ENCODE results near the gene SYT7. TPM values are rescaled to one million over a fixed set of nuclear protein-coding genes. Genes with fewer than 3 reads are reported as not detected.
"Not testable (repeated sequence)": the region's sequence is repeated elsewhere in the genome, so short reads cannot be mapped to it uniquely, and the experiment has no call there.

SYT7 gene
- total RNA-seq, 1 donor from 2014 or later = 10.3 TPM

DNA sequence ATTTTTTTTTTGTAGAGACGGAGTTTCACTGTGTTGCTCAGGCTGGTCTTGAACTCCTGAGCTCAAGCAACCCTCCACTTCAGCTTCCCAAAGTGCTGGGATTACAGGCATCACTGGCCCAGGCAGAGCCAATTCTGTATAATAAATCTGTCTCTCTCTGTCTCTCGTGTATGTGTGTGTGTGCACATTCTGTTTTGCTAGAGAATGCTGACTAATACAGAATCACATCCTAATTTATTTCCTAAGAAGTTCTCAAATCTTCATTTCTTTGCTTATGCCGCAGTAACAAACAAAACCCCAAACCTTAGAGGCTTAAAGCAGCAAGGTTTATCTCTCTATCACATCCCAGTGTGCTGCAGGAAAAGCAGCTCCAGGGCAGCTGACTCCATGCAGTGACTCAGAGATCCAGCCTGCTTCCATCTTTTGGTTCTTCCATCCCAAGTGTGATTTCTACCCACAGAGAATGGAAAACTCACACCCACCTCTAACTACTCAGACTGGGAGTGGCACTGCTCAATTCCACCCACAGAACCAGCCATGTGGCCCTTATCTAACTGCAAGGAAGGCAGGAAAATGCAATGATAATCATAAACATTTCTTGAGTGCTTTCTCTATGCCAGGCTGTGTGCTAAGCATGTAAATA lies 107.4 kb downstream of the SYT7 start:
- peaks cover 2% of the 10 kb centered on the region for H3K4me1 Mint-ChIP-seq (ENCODE audit: low read depth)
- H3K27ac Mint-ChIP-seq = no peak overlapping the region
- no peak overlapping the region for H3K4me3 Mint-ChIP-seq (ENCODE audit: low read depth)
- TF ChIP-seq, protein P1, sequence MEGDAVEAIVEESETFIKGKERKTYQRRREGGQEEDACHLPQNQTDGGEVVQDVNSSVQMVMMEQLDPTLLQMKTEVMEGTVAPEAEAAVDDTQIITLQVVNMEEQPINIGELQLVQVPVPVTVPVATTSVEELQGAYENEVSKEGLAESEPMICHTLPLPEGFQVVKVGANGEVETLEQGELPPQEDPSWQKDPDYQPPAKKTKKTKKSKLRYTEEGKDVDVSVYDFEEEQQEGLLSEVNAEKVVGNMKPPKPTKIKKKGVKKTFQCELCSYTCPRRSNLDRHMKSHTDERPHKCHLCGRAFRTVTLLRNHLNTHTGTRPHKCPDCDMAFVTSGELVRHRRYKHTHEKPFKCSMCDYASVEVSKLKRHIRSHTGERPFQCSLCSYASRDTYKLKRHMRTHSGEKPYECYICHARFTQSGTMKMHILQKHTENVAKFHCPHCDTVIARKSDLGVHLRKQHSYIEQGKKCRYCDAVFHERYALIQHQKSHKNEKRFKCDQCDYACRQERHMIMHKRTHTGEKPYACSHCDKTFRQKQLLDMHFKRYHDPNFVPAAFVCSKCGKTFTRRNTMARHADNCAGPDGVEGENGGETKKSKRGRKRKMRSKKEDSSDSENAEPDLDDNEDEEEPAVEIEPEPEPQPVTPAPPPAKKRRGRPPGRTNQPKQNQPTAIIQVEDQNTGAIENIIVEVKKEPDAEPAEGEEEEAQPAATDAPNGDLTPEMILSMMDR (IDR thresholded peaks at IDR 0.05; ENCODE audit: unreplicated experiment) = no peak
- H3K27me3 Mint-ChIP-seq = no peaks in the 10 kb centered on the region
- no peak for DNase-seq (ENCODE audit: low spot score, unreplicated experiment)
- no peaks in the 10 kb centered on the region for H3K9me3 Mint-ChIP-seq (ENCODE audit: low read depth)
- peaks cover 6% of the 10 kb centered on the region for H3K36me3 Mint-ChIP-seq (ENCODE audit: insufficient read depth)

DNA sequence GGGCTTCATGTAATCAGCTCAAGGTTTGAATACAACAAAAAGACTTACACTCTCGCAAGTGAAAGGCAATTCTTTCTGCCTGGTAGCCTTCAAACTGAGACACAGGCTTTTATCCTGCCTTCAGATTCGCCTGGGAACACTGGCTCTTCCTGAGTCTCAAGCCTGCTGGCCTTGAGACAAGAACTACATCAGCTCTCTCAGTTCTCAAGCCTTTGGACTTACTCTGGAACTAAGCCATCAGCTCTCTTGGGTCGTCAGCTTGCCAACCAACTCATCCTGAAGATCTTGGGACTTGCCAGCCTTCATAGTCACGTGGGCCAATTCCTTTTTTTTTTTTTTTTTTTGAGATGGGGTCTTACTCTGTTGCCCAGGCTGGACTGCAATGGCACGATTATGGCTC lies 108.0 kb downstream of the SYT7 start:
- peaks cover 6% of the 10 kb centered on the region for H3K36me3 Mint-ChIP-seq (ENCODE audit: insufficient read depth)
- H3K4me1 Mint-ChIP-seq (ENCODE audit: low read depth) = no peaks in the 10 kb centered on the region
- H3K27me3 Mint-ChIP-seq = no peaks in the 10 kb centered on the region
- H3K4me3 Mint-ChIP-seq (ENCODE audit: low read depth) = no peak overlapping the region
- no peak overlapping the region for H3K27ac Mint-ChIP-seq
- no peak for DNase-seq (ENCODE audit: low spot score, unreplicated experiment)
- no peaks in the 10 kb centered on the region for H3K9me3 Mint-ChIP-seq (ENCODE audit: low read depth)
- TF ChIP-seq, protein P1 (IDR thresholded peaks at IDR 0.05; ENCODE audit: unreplicated experiment) = no peak

DNA sequence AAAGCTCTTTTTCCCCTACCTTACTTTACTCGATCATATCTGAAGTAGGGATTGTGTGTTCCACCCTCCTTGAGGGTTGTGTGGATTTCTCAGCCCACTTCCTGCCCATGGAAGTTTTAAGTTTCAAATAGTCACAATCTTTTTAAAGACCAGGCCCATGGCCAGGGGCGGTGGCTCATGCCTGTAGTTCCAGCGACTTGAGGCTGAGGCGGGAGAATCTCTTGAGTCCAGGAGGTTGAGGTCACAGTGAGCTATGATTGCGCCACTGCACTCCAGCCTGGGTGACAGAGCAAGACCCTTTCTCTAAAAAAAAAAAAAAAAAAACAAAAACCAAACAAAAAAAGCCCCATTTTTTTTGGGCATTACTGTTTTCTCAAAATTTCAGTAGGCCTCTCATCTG lies 108.6 kb downstream of the SYT7 start:
- H3K9me3 Mint-ChIP-seq (ENCODE audit: low read depth) = no peaks in the 10 kb centered on the region
- no peak for DNase-seq (ENCODE audit: low spot score, unreplicated experiment)
- no peaks in the 10 kb centered on the region for H3K27me3 Mint-ChIP-seq
- peak overlapping the region; percentile 24 for H3K27ac Mint-ChIP-seq
- H3K36me3 Mint-ChIP-seq (ENCODE audit: insufficient read depth) = peaks cover 9% of the 10 kb centered on the region
- H3K4me1 Mint-ChIP-seq (ENCODE audit: low read depth) = no peaks in the 10 kb centered on the region
- TF ChIP-seq, protein P1 (IDR thresholded peaks at IDR 0.05; ENCODE audit: unreplicated experiment) = no peak
- H3K4me3 Mint-ChIP-seq (ENCODE audit: low read depth) = no peak overlapping the region

DNA sequence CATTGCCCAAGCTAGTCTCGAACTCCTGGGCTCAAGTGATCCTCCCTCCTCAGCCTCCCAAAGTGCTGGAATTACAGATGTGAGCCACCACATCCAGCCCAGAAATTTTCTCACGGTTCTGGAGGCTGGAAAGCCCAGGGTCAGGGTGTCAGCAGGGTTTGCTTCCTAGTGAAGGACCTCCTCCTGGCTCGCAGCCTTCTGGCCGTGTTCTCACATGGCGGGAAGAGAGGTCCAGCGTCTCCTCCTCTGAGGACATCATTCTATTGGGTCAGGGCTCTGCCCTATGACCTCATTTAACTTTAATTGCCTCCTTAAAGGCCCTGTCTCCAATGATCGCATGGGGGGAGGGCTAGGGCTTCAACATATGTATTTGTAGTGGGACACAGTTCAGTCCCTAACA lies 112.9 kb downstream of the SYT7 start:
- Mint-ChIP-seq H3K9me3 (ENCODE audit: low read depth) (no peaks in the 10 kb centered on the region), H3K36me3 (ENCODE audit: insufficient read depth) (peaks cover 6% of the 10 kb centered on the region), H3K4me1 (ENCODE audit: low read depth) (no peaks in the 10 kb centered on the region), H3K27me3 (no peaks in the 10 kb centered on the region), H3K27ac (no peak overlapping the region), H3K4me3 (ENCODE audit: low read depth) (no peak overlapping the region)
- TF ChIP-seq, protein P1 (IDR thresholded peaks at IDR 0.05; ENCODE audit: unreplicated experiment) = no peak
- DNase-seq (ENCODE audit: low spot score, unreplicated experiment) = no peak

DNA sequence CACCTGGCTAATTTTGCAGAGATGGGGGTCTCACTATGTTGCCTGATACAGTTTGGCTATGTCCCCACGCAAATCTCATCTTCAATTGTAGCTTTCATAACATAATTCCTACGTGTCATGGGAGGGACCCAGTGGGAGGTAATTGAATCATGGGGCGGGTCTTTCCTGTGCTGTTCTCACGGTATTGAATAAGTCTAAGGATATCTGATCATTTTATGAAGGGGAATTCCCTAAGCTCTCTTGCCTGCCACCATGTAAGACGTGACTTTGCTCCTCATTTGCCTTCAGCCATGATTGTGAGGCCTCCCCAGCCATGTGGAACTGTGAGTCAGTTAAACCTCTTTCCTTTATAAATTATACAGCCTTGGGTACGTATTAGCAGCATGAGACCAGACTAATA lies 113.3 kb downstream of the SYT7 start:
- H3K9me3 Mint-ChIP-seq (ENCODE audit: low read depth); H3K4me1 Mint-ChIP-seq (ENCODE audit: low read depth); H3K27ac Mint-ChIP-seq; H3K4me3 Mint-ChIP-seq (ENCODE audit: low read depth); H3K27me3 Mint-ChIP-seq; DNase-seq (ENCODE audit: low spot score, unreplicated experiment); H3K36me3 Mint-ChIP-seq (ENCODE audit: insufficient read depth): not testable (repeated sequence)

Small RNA genes lying within 50 kb of the gene (microRNA-seq; reads per million reads assigned to microRNA genes)
- not detected for gene MIR4488 (ENCODE audit: borderline number of aligned reads, unreplicated experiment)

Other genes with a start within 250 kb of the SYT7 start
- gene DDB1, start 248.0 kb downstream of the SYT7 start, total RNA-seq = 251 and 254 TPM in 2 replicates
- gene TKFC, start 247.8 kb downstream of the SYT7 start, total RNA-seq = 68.1 and 78.8 TPM in 2 replicates
- gene CYB561A3, start 219.2 kb downstream of the SYT7 start, total RNA-seq = 44.3 and 45.3 TPM in 2 replicates
- 45.9 and 46.7 TPM in 2 replicates for gene TMEM138, start 218.7 kb downstream of the SYT7 start, total RNA-seq
- gene TMEM216, start 188.5 kb downstream of the SYT7 start, total RNA-seq = 20.6 and 22.2 TPM in 2 replicates
- 133 and 134 TPM in 2 replicates for gene CPSF7, start 151.1 kb downstream of the SYT7 start, total RNA-seq
- 42.2 and 42.9 TPM in 2 replicates for gene SDHAF2, start 151.0 kb downstream of the SYT7 start, total RNA-seq
- gene LRRC10B, start 72.3 kb downstream of the SYT7 start, total RNA-seq = 1.2 and 2.0 TPM in 2 replicates
- 8.7 and 9.3 TPM in 2 replicates for gene DAGLA, start 99.3 kb upstream of the SYT7 start, total RNA-seq
- 117 and 128 TPM in 2 replicates for gene MYRF, start 171.6 kb upstream of the SYT7 start, total RNA-seq
- 175 and 185 TPM in 2 replicates for gene TMEM258, start 211.5 kb upstream of the SYT7 start, total RNA-seq
- 34.4 and 36.6 TPM in 2 replicates for gene FEN1, start 211.8 kb upstream of the SYT7 start, total RNA-seq
- 114 and 121 TPM in 2 replicates for gene FADS1, start 235.9 kb upstream of the SYT7 start, total RNA-seq
- 399 and 402 TPM in 2 replicates for gene FADS2, start 247.2 kb upstream of the SYT7 start, total RNA-seq